HepG2 (cell line): Measurements from ENCODE around the gene HENMT1. TPM values are rescaled to one million over a fixed set of nuclear protein-coding genes. Genes with fewer than 3 reads are reported as not detected.

Experiments used
- ATAC-seq: fragments of 200-7000 bp; cut with Tn5 transposase; 3 replicates; pipeline ENCODE4 v1.9.1; 2020; ENCODE audit warnings: mild to moderate bottlenecking, moderate library complexity
- BruUV-seq: library from RNA; stranded (reverse); fragments of 400-500 nt; replicated peaks from 2 replicates; lab custom pipeline; 2021; lab: Mats Ljungman, UMichigan
- CTCF ChIA-PET: fragments of 300-600 bp; formaldehyde crosslinking; extraction: SDS; loops from one replicate; lab custom pipeline; 2021; ENCODE audit warnings: low total read pairs, inconsistent platforms, low intra/inter-chr PET ratio; lab: Yijun Ruan, JAX
- POLR2A ChIA-PET: fragments of 350-600 bp; sonication (Branson Sonifier 250); formaldehyde crosslinking; loops from one replicate; lab custom pipeline; 2020; ENCODE audit warnings: antibody characterized with exemption, inconsistent platforms; lab: Yijun Ruan, JAX
- DNase-seq: peaks from one replicate; pipeline ENCODE4 v3.0.0-alpha.2; 2015; ENCODE audit warnings: low spot score
- FAIRE-seq: peaks from 3 replicates; lab custom pipeline; 2011; peaks lifted over from hg19 to GRCh38; lab: Jason Lieb, UNC
- H2AFZ ChIP-seq: one replicate; pipeline ENCODE4 v1.6.1; 2011; ENCODE audit warnings: low read length, inconsistent platforms
- H3K27ac ChIP-seq: fragments of 300-600 bp; 3 replicates; pipeline ENCODE4 v1.8.0; 2011; ENCODE audit warnings: mixed run types, mild to moderate bottlenecking, mixed read lengths, low read length, inconsistent platforms; ENCODE audit not compliant: insufficient read depth; ENCODE audit errors: extremely low read length
- H3K27me3 ChIP-seq, 2 experiments: fragments of 200-600 bp in 1 of 2; 2 replicates in 1 of 2; 3 replicates in 1 of 2; pipeline versions ENCODE4 v1.6.0 to v1.8.0; 2011; ENCODE audit warnings: low read length in 2 of 2, mild to moderate bottlenecking in 2 of 2, moderate library complexity in 2 of 2, inconsistent platforms in 1 of 2; ENCODE audit not compliant: insufficient read depth in 2 of 2, control insufficient read depth in 1 of 2
- H3K36me3 ChIP-seq, 2 experiments: fragments of 200-600 bp in 1 of 2; replicated peaks in 1 of 2; 2 replicates in 1 of 2; 3 replicates in 1 of 2; pipeline versions ENCODE4 v1.5.1 to v1.8.0; 2011; ENCODE audit warnings: low read length in 2 of 2, inconsistent platforms in 1 of 2; ENCODE audit not compliant: insufficient read depth in 2 of 2, control insufficient read depth in 1 of 2
- H3K4me1 ChIP-seq: 2 replicates; pipeline ENCODE4 v1.5.1; 2012; ENCODE audit warnings: low read length, inconsistent platforms; ENCODE audit not compliant: insufficient read depth
- H3K4me2 ChIP-seq: 2 replicates; pipeline ENCODE4 v1.6.0; 2011; ENCODE audit warnings: low read depth, low read length, inconsistent platforms
- H3K4me3 ChIP-seq, 3 experiments: fragments of 200-600 bp in 1 of 3; sonication (generic), shearing (Covaris generic) in 1 of 3; replicated peaks in 1 of 3; 2 replicates each; pipeline ENCODE4 v1.5.1; 2011 to 2016; ENCODE audit warnings: low read length in 3 of 3, inconsistent platforms in 2 of 3, low read depth in 2 of 3, mild to moderate bottlenecking in 2 of 3, control low read depth in 1 of 3, mixed read lengths in 1 of 3; ENCODE audit not compliant: insufficient read depth in 1 of 3
- H3K79me2 ChIP-seq: one replicate; pipeline ENCODE4 v1.6.1; 2011; ENCODE audit warnings: low read length, inconsistent platforms; ENCODE audit not compliant: insufficient read depth
- H3K9ac ChIP-seq: 2 replicates; pipeline ENCODE4 v1.6.0; 2011; ENCODE audit warnings: mild to moderate bottlenecking, low read depth, low read length, inconsistent platforms; ENCODE audit not compliant: insufficient read depth
- H3K9me3 ChIP-seq: 2 replicates; pipeline ENCODE4 v1.5.1; 2012; ENCODE audit warnings: mild to moderate bottlenecking, low read length
- H4K20me1 ChIP-seq: 2 replicates; pipeline ENCODE4 v1.6.0; 2011; ENCODE audit warnings: inconsistent platforms, mild to moderate bottlenecking, low read length, moderate library complexity; ENCODE audit not compliant: insufficient read depth
- CBX1 ChIP-seq: IDR thresholded peaks from one replicate; pipeline ENCODE4 v1.6.1; 2016; ENCODE audit warnings: antibody characterized with exemption, low read depth
- CBX5 ChIP-seq: sonication (generic); formaldehyde crosslinking; IDR thresholded peaks from 2 replicates; pipeline ENCODE4 v1.4.0; 2020; ENCODE audit warnings: missing genetic modification reagents, borderline replicate concordance
- CC2D1A ChIP-seq: sonication (generic); formaldehyde crosslinking; IDR thresholded peaks from 2 replicates; pipeline ENCODE4 v1.8.1; 2023; ENCODE audit warnings: mild to moderate bottlenecking, missing genetic modification reagents
- CHCHD3 ChIP-seq: sonication (generic); formaldehyde crosslinking; IDR thresholded peaks from 2 replicates; pipeline ENCODE4 v1.8.0; 2022; ENCODE audit warnings: mild to moderate bottlenecking, missing genetic modification reagents, moderate library complexity
- CREB3 ChIP-seq: sonication (generic); formaldehyde crosslinking; IDR thresholded peaks from 2 replicates; pipeline ENCODE4 v1.5.0; 2020; ENCODE audit warnings: missing genetic modification reagents
- EZH2 ChIP-seq: conservative IDR thresholded peaks from 2 replicates; pipeline ENCODE4 v1.6.1; 2012; ENCODE audit warnings: mild to moderate bottlenecking, low read depth, low read length, moderate library complexity
- KAT8 ChIP-seq: IDR thresholded peaks from 2 replicates; pipeline ENCODE4 v1.6.1; 2016; ENCODE audit warnings: missing genetic modification reagents, missing compliant biosample characterization
- KDM3A ChIP-seq: IDR thresholded peaks from 2 replicates; pipeline ENCODE4 v1.6.1; 2018; ENCODE audit warnings: low read depth, missing compliant biosample characterization
- KLF15 ChIP-seq: sonication (generic); formaldehyde crosslinking; IDR thresholded peaks from 2 replicates; pipeline ENCODE4 v1.8.1; 2023; ENCODE audit warnings: borderline replicate concordance, mild to moderate bottlenecking, inconsistent platforms, missing genetic modification reagents, mixed read lengths
- MED1 ChIP-seq: sonication (generic); formaldehyde crosslinking; IDR thresholded peaks from 2 replicates; pipeline ENCODE4 v1.4.0; 2020; ENCODE audit warnings: missing genetic modification reagents
- MLLT10 ChIP-seq: sonication (generic); formaldehyde crosslinking; IDR thresholded peaks from 2 replicates; pipeline ENCODE4 v1.4.0; 2020; ENCODE audit warnings: missing genetic modification reagents
- NAIF1 ChIP-seq: sonication (generic); formaldehyde crosslinking; IDR thresholded peaks from 2 replicates; pipeline ENCODE4 v1.5.0; 2020; ENCODE audit warnings: mild to moderate bottlenecking, missing genetic modification reagents, borderline replicate concordance
- NFATC3 ChIP-seq: sonication (generic); formaldehyde crosslinking; IDR thresholded peaks from 2 replicates; pipeline ENCODE4 v1.5.1; 2020; ENCODE audit warnings: mild to moderate bottlenecking, missing genetic modification reagents
- TCF7L2 ChIP-seq: IDR thresholded peaks from 2 replicates; pipeline ENCODE4 v1.6.1; 2011; ENCODE audit warnings: mild to moderate bottlenecking, low read depth, low read length, moderate library complexity
- ZMYM4 ChIP-seq: sonication (generic); formaldehyde crosslinking; IDR thresholded peaks from 2 replicates; pipeline ENCODE4 v1.8.1; 2023; ENCODE audit warnings: mild to moderate bottlenecking, missing genetic modification reagents
- ZNF224 ChIP-seq: sonication (generic); formaldehyde crosslinking; IDR thresholded peaks from 2 replicates; pipeline ENCODE4 v1.5.0; 2020; ENCODE audit warnings: mild to moderate bottlenecking, missing genetic modification reagents
- ZNF510 ChIP-seq: sonication (generic); formaldehyde crosslinking; IDR thresholded peaks from 2 replicates; pipeline ENCODE4 v1.4.0; 2020; ENCODE audit warnings: low read depth, mild to moderate bottlenecking, missing genetic modification reagents
- WGBS: methylation state at CpG from one replicate; pipeline ENCODE4 v1.1.6; 2017; ENCODE audit warnings: low lambda C conversion rate; 5-methylcytosine and 5-hydroxymethylcytosine counted together
- in situ Hi-C: cut with HindIII; loops from 2 replicates; pipeline ENCODE4 v1.10.0; 2017; ENCODE audit warnings: low pct_unique_long_range_greater_than_20kb; ENCODE audit not compliant: extremely low pct_ligation_motif_present
- intact Hi-C: fragments of 100-400 bp; cut with micrococcal nuclease; formaldehyde crosslinking; loops from one replicate; pipeline ENCODE4 v1.10.0; 2022; ENCODE audit not compliant: unreplicated experiment
- polyA plus RNA-seq, 8 experiments: library from polyadenylated mRNA; depleted of rRNA in 3 of 8; stranded (reverse) in 7 of 8; unstranded in 1 of 8; fragments of >200 nt; fragmentation: Illumina TruSeq in 4 of 8; extraction: Trizol in 4 of 8; gene quantifications; 2 replicates each; pipeline versions ENCODE4 v1.2.1 to v1.2.3, GENCODE V29; 2011 to 2016; ENCODE audit warnings: low read depth in 4 of 8, missing spikeins in 1 of 8, mixed read lengths in 1 of 8; ENCODE audit not compliant: insufficient read depth in 1 of 8
- total RNA-seq, 5 experiments: library from RNA; depleted of rRNA; stranded (reverse); fragments of >200 nt; fragmentation: Illumina TruSeq; extraction: Trizol; gene quantifications; 2 replicates each; pipeline ENCODE4 v1.2.3, GENCODE V29; 2016; ENCODE audit warnings: low read depth in 1 of 5

HENMT1 gene
- total and polyA plus RNA-seq, 2 of the 13 experiments (the other 11 are each of a cell fraction or from before 2014, with no cell fraction given): not detected

GRCh38 chr1:108678706-108679105 lies 17.8 kb upstream of the HENMT1 start:
- Histone ChIP-seq H2AFZ (no peak overlapping the region), H3K79me2 (no peaks in the 10 kb centered on the region), H3K4me3 (no peak overlapping the region), H3K36me3 (no peaks in the 10 kb centered on the region), H3K4me1 (no peaks in the 10 kb centered on the region), H3K27ac (no peak overlapping the region), H3K9me3 (no peaks in the 10 kb centered on the region), H4K20me1 (no peaks in the 10 kb centered on the region), H3K4me2 (no peak overlapping the region), H3K27me3 (no peaks in the 10 kb centered on the region), H3K9ac (no peak overlapping the region)
- ATAC-seq (no peak), FAIRE-seq (no peak), DNase-seq (no peak)
- POLR2A ChIA-PET: interaction anchor here (2.4 kb wide), 1 partner anchor 13 kb away, joined by 12 read pairs; the partner anchor contains the start of gene PRPF38B
- no TSS peak for BruUV-seq
- intact Hi-C loops (no loop called here), in situ Hi-C loops (no loop called here)
- CTCF ChIA-PET: no interaction called here
- WGBS: 32% methylated on average over 4 of the region's 4 CpGs
- no peak for TF ChIP-seq NAIF1
- no peak for TF ChIP-seq CREB3 (CRISPR knock-in tag)
- TF ChIP-seq CC2D1A (CRISPR knock-in tag): no peak
- no peak for TF ChIP-seq CHCHD3
- TF ChIP-seq KDM3A (CRISPR knock-in tag): no peak
- no peak for TF ChIP-seq MED1 (CRISPR knock-in tag)
- TF ChIP-seq CBX5 (CRISPR knock-in tag): no peak
- TF ChIP-seq MLLT10 (CRISPR knock-in tag): no peak
- no peak for TF ChIP-seq TCF7L2
- no peak for TF ChIP-seq ZNF224 (CRISPR knock-in tag)
- no peak for TF ChIP-seq EZH2
- no peak for TF ChIP-seq CBX1
- TF ChIP-seq ZMYM4: no peak
- no peak for TF ChIP-seq KAT8 (CRISPR knock-in tag)
- no peak for TF ChIP-seq ZNF510 (CRISPR knock-in tag)
- no peak for TF ChIP-seq NFATC3 (CRISPR knock-in tag)
- TF ChIP-seq KLF15 (CRISPR knock-in tag): no peak
